ENCODE data around the gene RNF168. TPM values are rescaled to one million over a fixed set of nuclear protein-coding genes. Genes with fewer than 3 reads are reported as not detected.

RNF168 gene
- total RNA-seq, 1 experiment from 2014 or later, result 11.7 TPM

Small RNA genes lying within 50 kb of the gene (small RNA-seq; reads per million reads assigned to genes)
- gene AC083822.1 (0 reads per million in 2 experiments), gene AC117490.1 (0 reads per million in 2 experiments), gene RPS29P3 (0.02 to 1.5 reads per million in 2 experiments)

Other genes starting within 250 kb of the RNF168 start
- gene PCYT1A, start 216.0 kb downstream of the RNF168 start, total RNA-seq (2014; rRNA removed; shearing (Covaris generic)), result 27.9 and 36.9 TPM in 2 replicates
- gene DYNLT2B, start 185.5 kb downstream of the RNF168 start, total RNA-seq (2014; rRNA removed; shearing (Covaris generic)), result 5.9 and 6.9 TPM in 2 replicates
- gene TM4SF19, start 165.4 kb downstream of the RNF168 start, total RNA-seq (2014; rRNA removed; shearing (Covaris generic)), result 2.2 and 2.4 TPM in 2 replicates
- 10.3 and 10.8 TPM in 2 replicates for gene UBXN7, start 71.3 kb downstream of the RNF168 start, total RNA-seq (2014; rRNA removed; shearing (Covaris generic))
- not detected in 2 replicates for gene SMCO1, start 11.6 kb upstream of the RNF168 start, total RNA-seq (2014; rRNA removed; shearing (Covaris generic))
- 5.8 and 9.8 TPM in 2 replicates for gene WDR53, start 64.8 kb upstream of the RNF168 start, total RNA-seq (2014; rRNA removed; shearing (Covaris generic))
- gene FBXO45, start 64.9 kb upstream of the RNF168 start, total RNA-seq (2014; rRNA removed; shearing (Covaris generic)), result 21.5 and 22.0 TPM in 2 replicates
- gene NRROS, start 135.9 kb upstream of the RNF168 start, total RNA-seq (2014; rRNA removed; shearing (Covaris generic)), result 0.07 TPM in 1 of 2 replicates, not detected in the other
- gene CEP19, start 208.5 kb upstream of the RNF168 start, total RNA-seq (2014; rRNA removed; shearing (Covaris generic)), result 3.2 and 3.7 TPM in 2 replicates
- gene PIGX, start 208.6 kb upstream of the RNF168 start, total RNA-seq (2014; rRNA removed; shearing (Covaris generic)), result 25.6 and 32.0 TPM in 2 replicates
- gene PAK2, start 236.1 kb upstream of the RNF168 start, total RNA-seq (2014; rRNA removed; shearing (Covaris generic)), result 41.6 and 42.9 TPM in 2 replicates